ENCODE data around the gene EPHX1.
"Not testable (repeated sequence)": the region's sequence is repeated elsewhere in the genome, so short reads cannot be mapped to it uniquely, and the experiment has no call there.

The EPHX1 gene

DNA sequence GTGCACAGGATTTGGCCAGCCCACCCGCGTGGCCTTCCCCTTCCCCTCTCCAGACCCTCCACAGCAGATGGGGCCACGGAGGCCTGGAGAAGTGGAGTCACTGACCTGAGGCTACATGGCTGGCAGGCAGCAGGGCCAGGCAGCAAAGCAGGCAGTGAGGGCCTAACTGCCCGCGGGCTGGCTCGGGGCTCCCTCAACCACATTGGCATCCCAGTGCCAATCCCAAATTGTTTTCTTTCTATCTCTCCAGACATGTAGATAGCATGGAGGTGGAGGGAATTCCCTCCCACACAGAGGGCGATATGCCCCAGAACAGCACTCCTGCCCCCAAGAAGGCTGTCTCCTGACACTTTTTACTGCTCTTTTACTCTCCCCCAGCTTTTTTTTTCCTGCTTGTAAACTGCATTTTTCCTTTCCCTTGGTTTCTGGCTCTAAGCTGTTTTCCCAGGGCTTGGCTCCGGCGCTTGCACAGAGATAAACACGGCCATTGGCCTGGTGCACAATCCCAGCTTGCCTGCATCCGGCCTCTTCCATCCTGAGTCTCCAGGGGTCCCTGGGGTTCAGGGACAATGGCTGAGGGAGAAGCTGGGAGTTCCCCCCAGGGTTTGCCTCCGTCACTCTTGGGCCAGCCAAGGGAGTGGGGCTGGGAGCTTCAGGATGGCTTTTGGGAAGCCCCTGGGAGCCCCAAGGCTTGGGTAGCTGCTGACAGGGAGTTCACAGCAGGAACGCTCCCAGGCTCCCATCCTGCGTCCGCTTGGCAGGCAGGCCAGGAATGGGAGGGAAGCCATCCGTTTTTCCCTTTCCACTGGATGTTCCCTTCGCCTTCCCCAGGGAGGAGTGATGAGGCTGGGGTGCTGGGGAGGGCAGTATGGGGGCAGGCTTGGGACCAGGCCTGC, 7.0 kb downstream of the EPHX1 start:
- no peak for DNase-seq (ENCODE audit: low read depth)

DNA sequence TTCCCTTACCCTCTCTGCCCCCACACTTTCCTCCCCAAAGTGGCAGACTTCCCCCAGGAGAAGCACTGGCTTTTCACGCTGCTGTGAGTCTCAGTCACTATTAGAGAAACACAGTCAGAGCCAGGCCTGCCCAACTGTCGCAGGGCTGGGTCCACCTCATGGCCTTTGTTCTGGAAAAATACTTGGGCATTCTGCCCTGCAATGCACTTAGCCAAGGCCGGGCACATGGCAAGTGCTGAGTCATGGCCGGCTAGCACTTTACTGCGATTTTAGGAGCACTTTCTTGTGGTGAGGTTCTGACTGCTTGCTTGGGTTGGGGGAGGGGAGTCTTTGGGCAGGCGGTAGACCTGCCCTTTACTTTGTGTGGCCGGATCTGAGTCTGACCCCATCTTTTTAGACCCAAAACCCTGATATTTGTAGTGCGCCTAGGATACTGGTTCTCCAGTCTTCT, 7.7 kb downstream of the EPHX1 start:
- no peak for DNase-seq (ENCODE audit: low read depth)

DNA sequence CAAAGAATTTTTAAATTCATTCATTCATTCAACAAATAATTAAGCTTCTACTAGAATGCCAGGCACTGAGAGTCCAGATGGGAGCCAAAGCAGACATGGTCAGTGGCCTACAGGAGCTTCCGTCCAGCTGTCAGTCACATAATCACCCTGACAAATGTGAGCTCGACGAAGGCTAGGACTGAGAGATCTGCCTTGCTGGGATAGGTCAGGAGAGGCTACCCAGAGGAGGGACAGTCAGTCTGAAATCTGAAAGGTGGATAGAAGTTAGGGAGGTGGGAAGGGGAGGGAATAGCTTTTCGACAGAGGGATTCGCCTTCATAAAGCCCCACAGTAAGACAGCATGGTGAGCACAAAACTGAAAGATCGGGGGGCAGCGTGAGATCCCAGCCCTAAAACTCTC, 8.3 kb downstream of the EPHX1 start:
- no peak for DNase-seq (ENCODE audit: low read depth)

DNA sequence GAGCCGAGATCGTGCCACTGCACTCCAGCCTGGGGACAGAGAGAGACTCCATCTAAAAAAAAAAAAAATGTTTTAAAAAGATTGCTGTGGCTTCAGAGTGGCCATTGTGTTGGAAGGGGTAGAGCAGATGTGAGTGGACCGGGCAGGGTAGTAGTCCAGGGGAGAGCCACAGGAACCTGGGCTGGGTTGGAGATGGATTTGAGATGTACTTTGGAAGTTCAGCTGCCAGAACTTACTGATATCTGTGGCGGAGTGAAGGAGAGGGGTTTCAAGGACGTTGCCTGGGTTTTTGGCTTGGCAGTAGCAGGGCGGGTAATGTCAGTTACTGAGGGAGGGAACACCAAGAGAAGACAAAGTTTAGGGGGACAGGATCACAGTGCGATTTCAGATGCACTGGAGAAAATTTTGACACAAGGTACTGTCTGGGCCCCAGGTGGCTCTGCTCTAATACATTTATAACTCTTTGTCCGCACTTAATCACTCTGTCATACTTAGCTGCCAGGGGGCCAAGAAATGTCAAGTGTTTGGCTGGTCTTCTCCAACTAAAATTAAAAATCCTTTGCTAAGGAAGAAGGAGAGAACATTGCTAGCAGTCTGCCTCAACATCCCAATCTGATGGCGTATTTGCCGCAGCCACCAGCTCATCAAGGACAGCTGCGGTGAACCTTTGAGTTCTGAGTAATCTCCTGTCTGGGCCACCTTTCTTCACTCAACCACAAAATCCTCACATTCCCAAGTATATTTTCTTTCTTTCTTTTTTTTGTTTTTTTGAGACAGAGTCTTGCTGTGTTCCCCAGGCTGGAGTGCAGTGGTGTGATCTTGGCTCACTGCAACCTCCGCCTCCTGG, 9.6 kb downstream of the EPHX1 start:
- no peak for DNase-seq (ENCODE audit: low read depth)

DNA sequence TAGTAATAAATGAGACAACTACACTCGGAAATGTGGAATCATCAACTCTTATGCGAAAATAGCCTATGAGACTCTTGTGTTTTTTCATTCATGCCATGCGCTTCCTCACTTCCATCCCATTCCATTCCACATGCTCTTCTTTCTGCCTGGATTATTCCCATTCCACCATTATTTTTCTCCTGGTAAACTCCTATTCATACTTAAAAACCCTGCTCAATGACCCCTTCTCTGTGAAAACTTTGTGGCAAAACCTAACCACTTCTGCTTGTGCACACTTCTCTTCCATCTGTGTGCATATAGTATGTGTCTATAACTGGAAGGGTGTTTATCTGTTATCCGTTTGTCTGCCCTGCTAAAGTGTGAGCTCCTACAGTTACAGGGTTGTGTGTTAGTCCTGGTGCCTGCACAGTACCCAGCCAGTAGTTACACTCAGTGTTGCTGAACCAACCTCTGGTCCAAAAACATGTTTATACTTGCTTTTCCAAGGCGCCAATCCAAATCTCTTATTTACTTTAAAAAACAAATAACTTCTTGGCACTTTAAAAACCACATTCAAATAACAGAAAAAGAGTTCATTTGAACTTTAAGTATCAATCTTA, 10.7 kb downstream of the EPHX1 start:
- no peak for DNase-seq (ENCODE audit: low read depth)

DNA sequence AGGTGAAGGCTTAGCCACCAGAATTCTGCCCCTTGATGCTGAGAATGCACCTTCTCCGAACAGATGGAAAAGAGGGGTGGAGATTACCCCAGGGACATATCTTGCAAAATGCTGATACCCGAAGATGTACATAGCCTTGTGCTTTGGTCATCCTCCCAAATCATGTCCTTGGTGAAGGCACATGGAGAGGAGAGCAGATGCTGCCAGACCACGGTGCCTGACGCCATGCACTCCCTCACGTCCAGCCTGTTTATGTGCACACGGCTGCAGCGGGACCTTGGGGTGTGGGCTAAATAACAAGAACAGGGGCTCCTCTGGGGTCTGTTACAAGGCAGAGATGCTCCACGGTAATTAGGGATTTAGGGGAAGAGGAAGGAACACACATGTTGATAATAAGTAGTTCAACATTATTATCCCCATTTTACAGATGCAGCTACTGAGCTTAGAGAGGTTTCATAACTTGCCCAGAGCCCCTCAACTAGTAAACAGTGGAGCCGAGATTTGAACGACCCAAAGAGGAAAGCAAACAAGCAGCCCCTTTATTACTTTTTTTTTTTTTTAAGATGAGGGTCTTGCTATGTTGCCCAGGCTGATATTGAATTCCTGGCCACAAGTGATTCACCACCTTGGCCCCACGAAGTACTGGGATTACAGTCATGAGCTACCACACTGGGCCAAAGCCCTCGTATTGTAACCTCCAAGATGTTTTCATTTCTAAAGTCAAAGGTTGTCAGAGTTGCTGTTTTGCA, 12.9 kb downstream of the EPHX1 start:
- DNase-seq (ENCODE audit: low read depth): no peak

DNA sequence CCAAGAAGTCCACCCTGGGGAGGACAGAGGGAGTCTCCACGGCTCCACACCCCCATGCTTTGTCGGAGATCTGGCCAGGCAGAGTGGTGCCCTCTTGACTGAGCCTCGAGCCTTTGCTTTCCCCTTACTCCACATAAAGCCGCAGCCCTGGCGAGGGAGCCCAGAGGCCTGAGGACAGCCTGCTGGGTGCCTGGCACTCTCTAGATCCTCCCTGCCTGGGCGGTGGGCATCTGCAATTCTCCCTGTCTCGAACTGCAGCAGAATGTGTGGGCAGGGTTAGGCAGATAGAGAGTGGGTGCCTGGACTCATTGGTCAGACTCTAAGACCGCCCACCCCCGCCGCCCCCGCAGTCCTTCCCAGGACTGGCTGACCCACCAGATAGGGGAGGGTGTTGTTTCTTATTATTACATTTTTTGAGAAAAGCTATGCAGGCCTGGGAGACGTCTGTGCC, 13.9 kb downstream of the EPHX1 start:
- DNase-seq (ENCODE audit: low read depth): no peak

DNA sequence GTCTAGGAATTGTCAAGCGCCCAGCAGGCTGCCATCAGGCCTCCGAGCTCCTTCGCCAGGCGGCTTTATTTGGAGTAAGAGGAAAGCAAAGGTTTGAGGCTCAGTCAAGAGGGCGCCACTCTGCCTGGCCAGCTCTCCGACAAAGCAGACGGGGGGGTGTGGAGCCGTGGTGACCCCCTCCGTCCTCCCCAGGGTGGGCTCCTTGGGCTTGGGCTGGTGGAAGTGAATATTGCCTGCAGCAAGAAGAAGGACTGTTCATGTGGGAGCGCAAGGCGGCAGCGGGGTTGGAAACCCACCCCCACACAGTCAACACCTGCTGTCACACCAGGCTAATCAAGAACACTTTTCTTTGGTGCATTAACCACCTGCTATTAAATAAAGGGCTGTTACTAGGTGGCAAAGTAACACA, 14.6 kb downstream of the EPHX1 start:
- DNase-seq (ENCODE audit: low read depth): no peak

DNA sequence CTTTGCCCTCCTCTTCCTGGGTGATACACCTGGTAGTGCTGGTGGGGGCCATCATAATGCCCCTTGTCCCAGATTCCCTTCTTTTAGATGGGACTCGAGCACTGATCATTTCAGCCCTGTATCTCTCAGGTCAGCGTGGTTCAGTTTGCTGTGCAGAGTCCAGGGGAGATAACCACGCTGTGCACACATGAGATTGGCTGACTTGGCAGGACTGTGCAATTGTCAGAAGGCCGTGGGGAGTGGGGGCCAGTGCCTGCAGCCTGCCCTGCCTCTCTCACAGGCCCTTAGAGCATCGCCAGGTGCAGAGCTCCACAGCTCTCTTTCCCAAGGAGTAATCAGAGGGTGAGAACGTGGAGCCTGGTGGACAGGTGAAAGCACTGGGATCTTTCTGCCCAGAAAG, 15.2 kb downstream of the EPHX1 start:
- no peak for DNase-seq (ENCODE audit: low read depth)

DNA sequence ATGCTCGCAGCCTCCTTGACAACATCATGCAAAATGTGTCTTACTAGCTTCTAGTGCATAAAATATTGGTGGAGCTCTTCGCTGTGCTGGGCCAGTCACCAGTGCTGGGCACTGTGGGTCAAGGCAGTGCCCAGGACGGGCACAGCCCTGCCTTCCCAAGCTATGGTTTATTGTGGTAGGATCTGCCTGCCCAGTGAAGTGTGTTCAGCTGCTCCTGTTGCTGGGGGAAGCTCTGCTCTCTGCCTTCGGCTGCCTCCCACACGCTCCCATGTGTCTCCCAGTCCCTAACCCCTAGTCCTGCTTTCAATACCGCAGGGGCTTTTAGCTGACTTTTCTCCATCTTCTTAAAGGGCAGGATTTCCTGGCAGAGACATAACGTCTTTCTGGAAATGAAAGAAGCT, 15.7 kb downstream of the EPHX1 start:
- DNase-seq (ENCODE audit: low read depth): no peak

DNA sequence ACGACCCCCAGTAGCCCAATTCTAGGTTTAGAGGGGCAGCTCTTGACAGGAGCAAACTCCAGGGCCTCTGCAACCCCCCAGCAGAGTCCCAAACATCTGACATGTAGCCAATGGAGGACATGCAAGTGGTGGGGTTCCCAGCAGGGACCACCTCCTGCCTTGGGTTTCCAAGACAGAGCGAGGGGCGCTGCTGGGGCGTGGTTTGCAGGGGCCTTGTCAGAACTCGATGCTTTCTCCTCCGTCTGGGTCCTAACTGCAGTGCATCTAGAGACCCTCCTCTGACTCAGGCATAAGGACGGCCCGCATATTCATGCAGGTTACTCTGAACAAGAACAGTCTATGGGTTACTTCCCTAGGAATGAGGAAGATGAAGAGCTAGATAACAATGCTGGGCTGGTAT, 17.2 kb downstream of the EPHX1 start:
- DNase-seq (ENCODE audit: low read depth): no peak

DNA sequence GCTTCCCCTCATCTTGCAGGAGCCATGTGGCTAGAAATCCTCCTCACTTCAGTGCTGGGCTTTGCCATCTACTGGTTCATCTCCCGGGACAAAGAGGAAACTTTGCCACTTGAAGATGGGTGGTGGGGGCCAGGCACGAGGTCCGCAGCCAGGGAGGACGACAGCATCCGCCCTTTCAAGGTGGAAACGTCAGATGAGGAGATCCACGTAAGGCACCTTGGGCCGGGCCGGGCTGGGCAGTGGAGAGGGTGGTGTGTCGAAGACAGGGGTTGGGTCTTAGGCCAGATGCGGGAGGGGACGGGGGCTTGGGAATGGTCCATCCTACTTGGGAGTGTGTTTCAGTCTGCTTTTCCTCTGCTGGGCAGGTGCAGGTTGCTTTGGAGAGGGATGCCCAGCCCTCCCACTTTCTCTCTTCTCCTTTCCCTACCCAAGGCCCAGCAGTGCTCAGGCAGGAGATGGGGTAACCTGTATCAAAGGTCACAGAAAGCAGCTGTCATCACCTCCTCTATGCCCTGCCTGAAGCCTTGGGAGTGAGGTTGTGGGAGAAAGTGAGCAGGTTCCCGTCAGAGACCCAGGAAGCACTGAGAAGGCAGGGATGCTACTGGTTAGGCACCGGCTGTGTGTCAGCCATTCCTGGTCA, 18.9 kb downstream of the EPHX1 start:
- no peak for DNase-seq (ENCODE audit: low read depth)

DNA sequence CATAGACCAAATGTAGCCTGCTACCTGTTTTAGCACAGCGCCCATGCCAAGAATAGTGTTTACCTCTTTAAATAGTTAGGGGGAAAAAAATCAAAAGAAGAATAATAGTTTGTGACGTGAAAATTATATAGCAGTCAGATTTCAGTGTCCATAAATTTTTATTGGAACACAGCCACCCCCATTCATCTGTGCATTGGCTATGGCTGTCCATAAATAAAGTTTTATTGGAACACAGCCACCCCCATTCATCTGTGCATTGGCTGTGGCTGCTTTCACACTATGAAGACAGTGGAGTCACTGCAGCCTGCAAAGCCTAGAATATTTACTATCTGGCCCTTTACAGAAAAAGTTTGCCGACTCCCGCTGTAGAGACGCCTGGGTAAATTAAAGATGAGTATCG, 20.9 kb downstream of the EPHX1 start:
- no peak for DNase-seq (ENCODE audit: low read depth)

DNA sequence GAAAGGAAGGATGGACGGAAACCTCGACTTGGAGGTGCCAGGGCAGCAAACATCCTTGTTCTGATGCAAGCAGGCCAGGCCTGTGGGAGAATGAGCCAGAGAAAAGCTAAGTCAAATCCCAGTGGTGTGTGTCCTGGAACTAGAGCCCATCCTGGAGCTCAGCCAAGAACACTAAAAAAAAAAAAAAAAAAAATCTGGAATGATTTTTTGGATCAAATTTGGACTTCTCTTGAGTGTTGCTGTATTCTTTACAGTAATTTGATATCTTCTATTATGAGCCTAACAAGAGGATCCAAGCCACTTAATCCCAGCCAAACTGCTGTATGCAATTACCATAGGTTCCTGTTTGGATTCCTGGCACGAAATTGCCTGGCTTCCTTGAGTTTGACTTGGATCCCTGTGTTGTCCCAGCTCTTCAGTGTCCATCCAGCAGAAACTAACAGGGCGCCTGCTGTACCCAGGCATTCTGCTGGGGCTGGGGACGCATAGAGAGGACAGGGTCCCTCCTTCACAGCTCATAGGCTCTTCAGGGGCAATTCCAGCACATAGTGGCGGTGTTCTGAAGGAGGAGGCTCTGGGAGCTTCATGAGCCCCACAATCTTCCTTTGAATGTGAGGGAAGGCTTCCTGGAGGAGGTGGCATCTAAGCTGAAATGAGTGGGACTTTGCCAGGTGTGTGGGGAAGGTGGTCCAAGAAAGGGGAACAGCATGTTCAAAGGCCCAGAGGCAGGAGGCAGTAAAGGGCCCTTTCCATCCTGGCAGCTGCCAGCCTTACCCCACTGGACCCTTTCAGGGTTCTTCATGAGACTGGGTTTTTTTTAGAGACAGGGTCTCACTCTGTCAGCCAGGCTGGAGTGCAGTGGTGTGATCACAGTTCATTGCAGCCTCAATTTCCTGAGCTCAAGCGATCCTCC, 24.7 kb downstream of the EPHX1 start:
- DNase-seq (ENCODE audit: low read depth): no peak

DNA sequence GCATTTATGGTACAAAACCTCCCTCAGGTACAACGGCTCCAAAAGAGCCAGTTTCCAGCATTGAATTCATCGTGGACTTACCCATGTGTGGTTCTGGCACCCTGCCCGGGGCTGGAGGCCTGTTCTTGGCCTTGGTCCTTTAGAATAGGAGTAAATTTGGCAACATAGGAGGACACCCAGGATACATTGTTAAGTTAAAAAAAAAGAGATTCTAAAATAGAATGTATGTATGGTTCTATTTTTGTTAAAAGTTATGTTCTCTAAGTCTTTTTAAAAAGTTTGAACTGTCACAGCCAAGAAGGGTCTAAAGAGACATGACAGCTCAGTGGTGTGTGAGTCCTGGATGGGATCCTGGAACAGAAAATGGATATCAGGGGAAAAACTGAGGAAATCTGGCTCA, 25.9 kb downstream of the EPHX1 start:
- no peak for DNase-seq (ENCODE audit: low read depth)

DNA sequence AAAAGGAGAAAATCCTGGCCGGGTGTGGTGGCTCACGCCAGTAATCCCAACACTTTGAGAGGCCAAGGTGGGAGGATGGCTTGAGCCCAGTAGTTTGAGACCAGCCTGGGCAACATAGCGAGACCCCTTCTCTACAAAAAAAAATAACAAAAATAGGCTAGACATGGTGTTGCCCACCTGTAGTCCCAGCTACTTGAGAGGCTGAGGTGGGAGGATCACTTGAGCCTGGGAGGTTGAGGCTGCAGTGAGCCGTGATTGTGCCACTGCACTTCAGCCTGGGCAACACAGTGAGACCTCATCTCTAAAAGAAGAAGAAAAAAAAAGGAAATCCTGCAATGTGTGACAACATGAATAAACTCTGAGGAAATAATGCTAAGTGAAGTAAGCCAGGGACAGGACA, 26.4 kb downstream of the EPHX1 start:
- not testable (repeated sequence) for DNase-seq (ENCODE audit: low read depth)

DNA sequence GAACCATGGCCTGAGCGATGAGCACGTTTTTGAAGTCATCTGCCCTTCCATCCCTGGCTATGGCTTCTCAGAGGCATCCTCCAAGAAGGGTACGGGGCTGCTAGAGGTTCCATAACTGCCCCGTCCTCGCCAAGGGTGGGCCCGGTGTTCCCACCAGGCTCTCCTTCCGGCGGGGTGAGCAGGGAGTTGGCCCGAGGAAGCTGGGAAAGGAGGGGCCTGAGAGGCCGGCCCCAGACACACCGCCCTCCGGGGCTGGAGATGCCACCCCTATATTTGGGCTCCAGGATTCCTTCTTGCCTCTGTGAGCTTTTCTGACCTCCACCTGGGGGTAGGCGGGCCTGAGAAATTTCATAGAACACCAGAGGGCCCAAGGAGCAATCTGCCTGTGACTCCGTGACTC, 28.9 kb downstream of the EPHX1 start:
- no peak for DNase-seq (ENCODE audit: low read depth)

DNA sequence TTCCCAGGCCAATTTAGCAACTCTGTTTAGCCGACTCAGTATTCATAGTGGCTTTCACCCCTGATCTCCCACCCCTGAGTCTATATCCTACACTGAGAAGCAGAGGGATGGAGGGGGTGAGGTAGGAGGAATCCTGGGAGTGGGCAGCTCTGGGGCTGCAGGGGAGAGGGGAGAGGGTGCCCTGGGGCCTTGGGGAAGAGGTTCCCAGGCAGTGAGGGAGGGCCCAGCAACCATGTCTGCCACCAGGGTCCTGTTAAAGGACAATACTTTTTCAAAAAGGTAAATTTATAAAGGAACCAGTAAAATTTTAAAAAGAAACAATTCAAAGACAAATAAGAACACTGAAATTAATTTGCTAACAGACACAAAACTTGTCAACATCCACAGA, 30.3 kb downstream of the EPHX1 start:
- DNase-seq (ENCODE audit: low read depth): no peak

DNA sequence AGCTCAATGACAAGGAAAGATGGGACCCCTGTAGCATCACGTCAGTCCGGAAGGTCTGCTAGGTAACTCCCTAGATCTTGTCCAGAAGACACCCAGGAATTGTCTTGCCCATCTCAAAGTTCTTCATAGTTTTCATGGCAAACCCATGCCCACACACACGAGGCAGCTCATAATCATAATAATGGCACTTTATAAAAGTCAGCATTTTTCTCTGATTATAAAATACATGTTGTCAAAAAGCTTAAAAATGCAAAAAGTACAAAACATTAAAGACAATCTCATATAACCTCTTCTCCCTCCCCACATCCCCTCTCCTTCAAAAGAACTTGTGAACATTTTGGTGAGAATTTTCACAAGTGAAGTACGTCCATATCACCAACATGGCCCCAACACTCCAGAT, 30.8 kb downstream of the EPHX1 start:
- DNase-seq (ENCODE audit: low read depth): no peak

DNA sequence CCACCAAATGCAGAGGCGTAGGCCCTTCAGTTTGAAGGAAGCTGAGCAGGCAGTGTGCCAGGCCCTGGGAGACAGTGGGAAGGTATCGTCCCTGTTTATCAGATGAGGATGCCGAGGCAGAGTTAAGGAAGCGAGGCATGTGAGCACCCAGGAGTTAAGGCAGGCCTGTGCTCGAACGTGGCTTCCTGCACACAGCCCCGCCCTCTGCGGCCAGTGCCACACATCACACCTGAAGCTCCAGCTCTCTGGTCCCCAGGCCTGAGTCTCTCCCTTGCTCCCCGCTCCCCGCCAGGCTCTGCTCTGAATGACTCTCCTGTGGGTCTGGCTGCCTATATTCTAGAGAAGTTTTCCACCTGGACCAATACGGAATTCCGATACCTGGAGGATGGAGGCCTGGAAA, 32.1 kb downstream of the EPHX1 start:
- no peak for DNase-seq (ENCODE audit: low read depth)
